HL-60/S4 treated with phorbol 12-myristate 13-acetate at 8.2 ng/mL for 4 days and 3 days (cell line): Measurements from ENCODE around the gene RBSN.

ENCODE experiments used
- in situ Hi-C: fragments of 300-500 bp; cut with MboI; formaldehyde crosslinking; loops from 2 replicates; pipeline ENCODE4 v1.15.0; 2022; ENCODE audit warnings: low sequenced_read_pairs

The RBSN gene

GRCh38 chr3:15023719-15024118, 75.2 kb downstream of the RBSN start:
- in situ Hi-C loops = no loop called here

GRCh38 chr3:15023249-15023648, 75.7 kb downstream of the RBSN start:
- in situ Hi-C loops = no loop called here
